Measurements from ENCODE around the gene PPARD.

- TF ChIP-seq CTCF (conservative IDR thresholded peaks at IDR 0.05; ENCODE audit: low read depth, low read length) = peak; percentile 65
- TF ChIP-seq EZH2 (IDR thresholded peaks at IDR 0.05; ENCODE audit: borderline replicate concordance, low read depth, low read length, poor library complexity, severe bottlenecking) = no peak
These were observed 72.9 kb downstream of the PPARD start for GRCh38 chr6:35415065-35415891.

Measured in A673 (cell line).